ENCODE results near the gene MINDY4. TPM values are rescaled to one million over a fixed set of nuclear protein-coding genes. Genes with fewer than 3 reads are reported as not detected.
A peak's percentile ranks its signal among the peaks of the same experiment; 100 is the strongest.

The MINDY4 gene
- total RNA-seq, 1 donor from 2014 or later, result 4.4 TPM

- no peak overlapping the region for H3K27ac Mint-ChIP-seq (ENCODE audit: unreplicated experiment)
- no peaks in the 10 kb centered on the region for H3K9me3 Mint-ChIP-seq (ENCODE audit: unreplicated experiment)
- H3K4me1 Mint-ChIP-seq (ENCODE audit: unreplicated experiment), result peaks cover 35% of the 10 kb centered on the region
- H3K36me3 Mint-ChIP-seq (ENCODE audit: unreplicated experiment), result peaks cover 7% of the 10 kb centered on the region
- no peaks in the 10 kb centered on the region for H3K27me3 Mint-ChIP-seq (ENCODE audit: unreplicated experiment)
- TF ChIP-seq CTCF (IDR thresholded peaks at IDR 0.05), result no peak
- DNase-seq (ENCODE audit: extremely low spot score, unreplicated experiment), result peak; percentile 66
- H3K4me3 Mint-ChIP-seq (ENCODE audit: unreplicated experiment), result no peak overlapping the region
These were observed 44.9 kb downstream of the MINDY4 start for GRCh38 chr7:30815951-30816644.

- Mint-ChIP-seq H3K4me3 (ENCODE audit: unreplicated experiment) (no peak overlapping the region), H3K27me3 (ENCODE audit: unreplicated experiment) (no peaks in the 10 kb centered on the region), H3K27ac (ENCODE audit: unreplicated experiment) (peak overlapping the region; percentile 6), H3K36me3 (ENCODE audit: unreplicated experiment) (peaks cover 7% of the 10 kb centered on the region), H3K9me3 (ENCODE audit: unreplicated experiment) (no peaks in the 10 kb centered on the region), H3K4me1 (ENCODE audit: unreplicated experiment) (peaks cover 40% of the 10 kb centered on the region)
- TF ChIP-seq CTCF (IDR thresholded peaks at IDR 0.05), result no peak
- peak; percentile 23 for DNase-seq (ENCODE audit: extremely low spot score, unreplicated experiment)
These were observed 45.6 kb downstream of the MINDY4 start for GRCh38 chr7:30816645-30817370.

GRCh38 chr7:30817371-30817767, 46.2 kb downstream of the MINDY4 start:
- Mint-ChIP-seq H3K36me3 (ENCODE audit: unreplicated experiment) (peaks cover 7% of the 10 kb centered on the region), H3K9me3 (ENCODE audit: unreplicated experiment) (no peaks in the 10 kb centered on the region), H3K4me1 (ENCODE audit: unreplicated experiment) (peaks cover 43% of the 10 kb centered on the region), H3K27ac (ENCODE audit: unreplicated experiment) (no peak overlapping the region), H3K4me3 (ENCODE audit: unreplicated experiment) (no peak overlapping the region), H3K27me3 (ENCODE audit: unreplicated experiment) (no peaks in the 10 kb centered on the region)
- peak; percentile 68 for DNase-seq (ENCODE audit: extremely low spot score, unreplicated experiment)
- no peak for TF ChIP-seq CTCF (IDR thresholded peaks at IDR 0.05)

- Mint-ChIP-seq H3K36me3 (ENCODE audit: unreplicated experiment) (peaks cover 2% of the 10 kb centered on the region), H3K9me3 (ENCODE audit: unreplicated experiment) (no peaks in the 10 kb centered on the region), H3K4me1 (ENCODE audit: unreplicated experiment) (peaks cover 10% of the 10 kb centered on the region), H3K27ac (ENCODE audit: unreplicated experiment) (no peak overlapping the region), H3K4me3 (ENCODE audit: unreplicated experiment) (no peak overlapping the region), H3K27me3 (ENCODE audit: unreplicated experiment) (no peaks in the 10 kb centered on the region)
- DNase-seq (ENCODE audit: extremely low spot score, unreplicated experiment), result peak; percentile 51
- TF ChIP-seq CTCF (IDR thresholded peaks at IDR 0.05), result no peak
These were observed 53.9 kb downstream of the MINDY4 start for GRCh38 chr7:30824821-30825720.

Measured in osteocyte (in vitro differentiated cells).